GM21367 (cell line): ENCODE results near the gene SMTN.

ENCODE experiments used
- ATAC-seq: cut with Tn5 transposase; IDR thresholded peaks from one replicate; pipeline ENCODE4 v1.9.1; 2021; ENCODE audit not compliant: unreplicated experiment

Gene SMTN

GRCh38 chr22:31148953-31149627, 68.0 kb downstream of the SMTN start:
- ATAC-seq, result no peak

GRCh38 chr22:31150615-31151014, 69.5 kb downstream of the SMTN start:
- no peak for ATAC-seq

DNA sequence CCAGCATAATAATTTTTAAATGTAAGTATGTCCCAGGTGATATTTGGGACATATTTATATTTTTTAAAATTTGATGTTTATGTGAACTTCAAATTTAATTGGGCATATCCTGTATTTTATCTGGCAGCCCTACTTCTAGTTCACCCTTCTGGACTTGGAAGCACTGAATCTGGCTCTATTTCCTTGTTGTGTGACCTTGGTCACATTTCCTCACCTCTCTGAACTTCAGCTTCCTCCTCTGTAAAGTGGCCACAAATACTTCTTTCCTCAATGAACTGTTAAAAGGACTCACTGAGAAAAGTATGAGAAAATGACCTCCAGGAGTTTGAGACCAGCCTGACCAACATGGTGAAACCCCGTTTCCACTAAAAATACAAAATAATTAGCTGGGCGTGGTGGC, 70.8 kb downstream of the SMTN start:
- no peak for ATAC-seq

- no peak for ATAC-seq
Observed at GRCh38 chr22:31153357-31153756, 72.2 kb downstream of the SMTN start.
